HepG2 (cell line): ENCODE measurements around the gene CDK14. TPM values are rescaled to one million over a fixed set of nuclear protein-coding genes. Genes with fewer than 3 reads are reported as not detected.

ENCODE experiments used
- ATAC-seq: fragments of 200-7000 bp; cut with Tn5 transposase; 3 replicates; pipeline ENCODE4 v1.9.1; 2020; ENCODE audit warnings: mild to moderate bottlenecking, moderate library complexity
- BruUV-seq: library from RNA; stranded (reverse); fragments of 400-500 nt; replicated peaks from 2 replicates; lab custom pipeline; 2021; lab: Mats Ljungman, UMichigan
- CTCF ChIA-PET: fragments of 300-600 bp; formaldehyde crosslinking; extraction: SDS; loops from one replicate; lab custom pipeline; 2021; ENCODE audit warnings: low total read pairs, inconsistent platforms, low intra/inter-chr PET ratio; lab: Yijun Ruan, JAX
- POLR2A ChIA-PET: fragments of 350-600 bp; sonication (Branson Sonifier 250); formaldehyde crosslinking; loops from one replicate; lab custom pipeline; 2020; ENCODE audit warnings: antibody characterized with exemption, inconsistent platforms; lab: Yijun Ruan, JAX
- DNase-seq: peaks from one replicate; pipeline ENCODE4 v3.0.0-alpha.2; 2015; ENCODE audit warnings: low spot score
- FAIRE-seq: peaks from 3 replicates; lab custom pipeline; 2011; peaks lifted over from hg19 to GRCh38; lab: Jason Lieb, UNC
- H2AFZ ChIP-seq: one replicate; pipeline ENCODE4 v1.6.1; 2011; ENCODE audit warnings: low read length, inconsistent platforms
- H3K27ac ChIP-seq: fragments of 300-600 bp; 3 replicates; pipeline ENCODE4 v1.8.0; 2011; ENCODE audit warnings: mixed run types, mild to moderate bottlenecking, mixed read lengths, low read length, inconsistent platforms; ENCODE audit not compliant: insufficient read depth; ENCODE audit errors: extremely low read length
- H3K27me3 ChIP-seq, 2 experiments: fragments of 200-600 bp in 1 of 2; 2 replicates in 1 of 2; 3 replicates in 1 of 2; pipeline versions ENCODE4 v1.6.0 to v1.8.0; 2011; ENCODE audit warnings: low read length in 2 of 2, mild to moderate bottlenecking in 2 of 2, moderate library complexity in 2 of 2, inconsistent platforms in 1 of 2; ENCODE audit not compliant: insufficient read depth in 2 of 2, control insufficient read depth in 1 of 2
- H3K36me3 ChIP-seq, 2 experiments: fragments of 200-600 bp in 1 of 2; replicated peaks in 1 of 2; 2 replicates in 1 of 2; 3 replicates in 1 of 2; pipeline versions ENCODE4 v1.5.1 to v1.8.0; 2011; ENCODE audit warnings: low read length in 2 of 2, inconsistent platforms in 1 of 2; ENCODE audit not compliant: insufficient read depth in 2 of 2, control insufficient read depth in 1 of 2
- H3K4me1 ChIP-seq: 2 replicates; pipeline ENCODE4 v1.5.1; 2012; ENCODE audit warnings: low read length, inconsistent platforms; ENCODE audit not compliant: insufficient read depth
- H3K4me2 ChIP-seq: 2 replicates; pipeline ENCODE4 v1.6.0; 2011; ENCODE audit warnings: low read depth, low read length, inconsistent platforms
- H3K4me3 ChIP-seq, 3 experiments: fragments of 200-600 bp in 1 of 3; sonication (generic), shearing (Covaris generic) in 1 of 3; replicated peaks in 1 of 3; 2 replicates each; pipeline ENCODE4 v1.5.1; 2011 to 2016; ENCODE audit warnings: low read length in 3 of 3, inconsistent platforms in 2 of 3, low read depth in 2 of 3, mild to moderate bottlenecking in 2 of 3, control low read depth in 1 of 3, mixed read lengths in 1 of 3; ENCODE audit not compliant: insufficient read depth in 1 of 3
- H3K79me2 ChIP-seq: one replicate; pipeline ENCODE4 v1.6.1; 2011; ENCODE audit warnings: low read length, inconsistent platforms; ENCODE audit not compliant: insufficient read depth
- H3K9ac ChIP-seq: 2 replicates; pipeline ENCODE4 v1.6.0; 2011; ENCODE audit warnings: mild to moderate bottlenecking, low read depth, low read length, inconsistent platforms; ENCODE audit not compliant: insufficient read depth
- H3K9me3 ChIP-seq: 2 replicates; pipeline ENCODE4 v1.5.1; 2012; ENCODE audit warnings: mild to moderate bottlenecking, low read length
- H4K20me1 ChIP-seq: 2 replicates; pipeline ENCODE4 v1.6.0; 2011; ENCODE audit warnings: inconsistent platforms, mild to moderate bottlenecking, low read length, moderate library complexity; ENCODE audit not compliant: insufficient read depth
- ARNTL ChIP-seq: sonication (generic); formaldehyde crosslinking; IDR thresholded peaks from 2 replicates; pipeline ENCODE4 v1.4.0; 2020; ENCODE audit warnings: mild to moderate bottlenecking, missing genetic modification reagents
- ATF4 ChIP-seq, 2 experiments: fragments of 450-650 bp in 1 of 2; sonication (generic) in 1 of 2; formaldehyde crosslinking; IDR thresholded peaks; 2 replicates each; pipeline versions ENCODE4 v1.5.0 to v1.8.0; 2020 to 2022; ENCODE audit warnings: mild to moderate bottlenecking in 1 of 2, missing genetic modification reagents in 1 of 2
- DPF2 ChIP-seq: sonication (generic); formaldehyde crosslinking; IDR thresholded peaks from 2 replicates; pipeline ENCODE4 v1.4.0; 2020; ENCODE audit warnings: mild to moderate bottlenecking, low read depth, missing genetic modification reagents, borderline replicate concordance
- ETS1 ChIP-seq: sonication (generic); formaldehyde crosslinking; IDR thresholded peaks from 2 replicates; pipeline ENCODE4 v1.4.0; 2020; ENCODE audit warnings: missing genetic modification reagents
- HNF4A ChIP-seq: sonication (generic); formaldehyde crosslinking; IDR thresholded peaks from 2 replicates; pipeline ENCODE4 v1.4.0; 2020; ENCODE audit warnings: missing genetic modification reagents
- HNRNPLL ChIP-seq: fragments of 200-400 bp; formaldehyde crosslinking; IDR thresholded peaks from 2 replicates; pipeline ENCODE4 v1.6.1; 2017; ENCODE audit warnings: mild to moderate bottlenecking, low read depth, low read length; ENCODE audit not compliant: poor library complexity, severe bottlenecking
- KLF16 ChIP-seq, 2 experiments: sonication (generic) in 1 of 2; formaldehyde crosslinking in 1 of 2; IDR thresholded peaks; 2 replicates each; pipeline versions ENCODE4 v1.6.1 to v1.8.0; 2016 to 2023; ENCODE audit warnings: missing genetic modification reagents in 2 of 2, missing compliant biosample characterization in 1 of 2
- PAF1 ChIP-seq: IDR thresholded peaks from 2 replicates; pipeline ENCODE4 v1.6.1; 2016; ENCODE audit warnings: missing genetic modification reagents, missing compliant biosample characterization
- PRPF4 ChIP-seq: fragments of 200-400 bp; formaldehyde crosslinking; IDR thresholded peaks from 2 replicates; pipeline ENCODE4 v1.6.1; 2016; ENCODE audit warnings: low read length, low read depth; ENCODE audit not compliant: poor library complexity, severe bottlenecking
- RFXAP ChIP-seq: sonication (generic); formaldehyde crosslinking; IDR thresholded peaks from 2 replicates; pipeline ENCODE4 v1.4.0; 2020; ENCODE audit warnings: missing genetic modification reagents, borderline replicate concordance
- SNRNP70 ChIP-seq: fragments of 200-400 bp; formaldehyde crosslinking; IDR thresholded peaks from 2 replicates; pipeline ENCODE4 v1.6.1; 2017; ENCODE audit warnings: mild to moderate bottlenecking, low read depth, low read length, moderate library complexity
- SPEN ChIP-seq: sonication (generic); formaldehyde crosslinking; IDR thresholded peaks from 2 replicates; pipeline ENCODE4 v1.5.1; 2020; ENCODE audit warnings: low read depth, mild to moderate bottlenecking, missing genetic modification reagents
- TBL1XR1 ChIP-seq: fragments of 150-350 bp; IDR thresholded peaks from 2 replicates; pipeline ENCODE4 v1.6.1; 2014; ENCODE audit warnings: borderline replicate concordance, low read length; ENCODE audit not compliant: partially characterized antibody
- TEF ChIP-seq: sonication (generic); formaldehyde crosslinking; IDR thresholded peaks from 2 replicates; pipeline ENCODE4 v1.5.0; 2020; ENCODE audit warnings: missing genetic modification reagents
- ZBTB21 ChIP-seq: sonication (generic); formaldehyde crosslinking; IDR thresholded peaks from 2 replicates; pipeline ENCODE4 v1.4.0; 2020; ENCODE audit warnings: missing genetic modification reagents
- ZBTB42 ChIP-seq: sonication (generic); formaldehyde crosslinking; IDR thresholded peaks from 2 replicates; pipeline ENCODE4 v1.5.0; 2020; ENCODE audit warnings: mild to moderate bottlenecking, missing genetic modification reagents
- ZNF282 ChIP-seq: fragments of 450-650 bp; IDR thresholded peaks from 2 replicates; pipeline ENCODE4 v1.6.1; 2018; ENCODE audit not compliant: partially characterized antibody
- ZNF878 ChIP-seq: sonication (generic); formaldehyde crosslinking; IDR thresholded peaks from 2 replicates; pipeline ENCODE4 v1.8.1; 2023; ENCODE audit warnings: mild to moderate bottlenecking, missing genetic modification reagents, moderate library complexity
- WGBS: methylation state at CpG from one replicate; pipeline ENCODE4 v1.1.6; 2017; ENCODE audit warnings: low lambda C conversion rate; 5-methylcytosine and 5-hydroxymethylcytosine counted together
- in situ Hi-C: cut with HindIII; loops from 2 replicates; pipeline ENCODE4 v1.10.0; 2017; ENCODE audit warnings: low pct_unique_long_range_greater_than_20kb; ENCODE audit not compliant: extremely low pct_ligation_motif_present
- intact Hi-C: fragments of 100-400 bp; cut with micrococcal nuclease; formaldehyde crosslinking; loops from one replicate; pipeline ENCODE4 v1.10.0; 2022; ENCODE audit not compliant: unreplicated experiment
- polyA plus RNA-seq, 8 experiments: library from polyadenylated mRNA; depleted of rRNA in 3 of 8; stranded (reverse) in 7 of 8; unstranded in 1 of 8; fragments of >200 nt; fragmentation: Illumina TruSeq in 4 of 8; extraction: Trizol in 4 of 8; gene quantifications; 2 replicates each; pipeline versions ENCODE4 v1.2.1 to v1.2.3, GENCODE V29; 2011 to 2016; ENCODE audit warnings: low read depth in 4 of 8, missing spikeins in 1 of 8, mixed read lengths in 1 of 8; ENCODE audit not compliant: insufficient read depth in 1 of 8
- total RNA-seq, 5 experiments: library from RNA; depleted of rRNA; stranded (reverse); fragments of >200 nt; fragmentation: Illumina TruSeq; extraction: Trizol; gene quantifications; 2 replicates each; pipeline ENCODE4 v1.2.3, GENCODE V29; 2016; ENCODE audit warnings: low read depth in 1 of 5
- TF ChIP-seq, protein P1 (sequence below): sonication (generic); formaldehyde crosslinking; IDR thresholded peaks from 2 replicates; pipeline ENCODE4 v1.8.0; 2023; ENCODE audit warnings: mild to moderate bottlenecking, missing genetic modification reagents
- TF ChIP-seq, protein P2 (sequence below): sonication (generic); formaldehyde crosslinking; IDR thresholded peaks from 2 replicates; pipeline ENCODE4 v1.5.1; 2020; ENCODE audit warnings: missing genetic modification reagents, mild to moderate bottlenecking, borderline replicate concordance

Gene CDK14
- total and polyA plus RNA-seq, 2 of the 13 experiments (the other 11 are each of a cell fraction or from before 2014, with no cell fraction given), result 0.26 to 0.71 TPM

DNA sequence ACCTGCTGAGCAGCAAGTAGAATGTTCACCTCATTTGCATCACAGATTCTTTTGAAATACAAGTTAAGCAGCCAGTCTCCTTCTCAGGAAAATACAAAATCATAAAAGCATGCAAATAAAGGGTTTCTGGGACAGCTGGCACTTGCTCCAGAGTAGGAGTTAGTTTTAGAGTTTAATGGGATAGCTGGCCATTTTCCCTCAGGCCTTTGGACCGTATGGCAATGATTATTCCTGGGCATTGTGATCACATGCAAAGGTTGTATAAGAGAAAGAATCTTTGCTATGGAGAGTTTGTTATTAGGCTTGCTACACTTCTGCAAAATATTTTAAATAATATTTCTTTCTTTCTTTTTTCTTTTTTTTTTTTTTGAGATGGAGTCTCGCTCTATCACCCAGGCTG, 240.8 kb downstream of the CDK14 start (continued):
- TF ChIP-seq, protein P1, sequence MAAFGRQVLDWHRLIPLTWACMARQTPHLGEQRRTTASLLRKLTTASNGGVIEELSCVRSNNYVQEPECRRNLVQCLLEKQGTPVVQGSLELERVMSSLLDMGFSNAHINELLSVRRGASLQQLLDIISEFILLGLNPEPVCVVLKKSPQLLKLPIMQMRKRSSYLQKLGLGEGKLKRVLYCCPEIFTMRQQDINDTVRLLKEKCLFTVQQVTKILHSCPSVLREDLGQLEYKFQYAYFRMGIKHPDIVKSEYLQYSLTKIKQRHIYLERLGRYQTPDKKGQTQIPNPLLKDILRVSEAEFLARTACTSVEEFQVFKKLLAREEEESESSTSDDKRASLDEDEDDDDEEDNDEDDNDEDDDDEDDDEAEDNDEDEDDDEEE (CRISPR knock-in tag), result no peak
- no peak for TF ChIP-seq ZNF878 (CRISPR knock-in tag)
- no peak for TF ChIP-seq HNRNPLL
- TF ChIP-seq DPF2, result no peak

- ATAC-seq (no peak), DNase-seq (no peak), FAIRE-seq (no peak)
- CTCF ChIA-PET, result no interaction called here
- intact Hi-C loops (no loop called here), in situ Hi-C loops (no loop called here)
- Histone ChIP-seq H3K27ac (no peak overlapping the region), H3K4me2 (no peak overlapping the region), H3K27me3 (no peaks in the 10 kb centered on the region), H3K36me3 (no peaks in the 10 kb centered on the region), H3K4me1 (no peaks in the 10 kb centered on the region), H3K9ac (no peak overlapping the region), H3K4me3 (no peak overlapping the region), H2AFZ (no peak overlapping the region), H3K79me2 (no peaks in the 10 kb centered on the region), H3K9me3 (peaks cover 7% of the 10 kb centered on the region; the same call in 1 of the 2 replicates), H4K20me1 (no peaks in the 10 kb centered on the region)
- no TSS peak for BruUV-seq
- POLR2A ChIA-PET, result no interaction called here
- WGBS, result 47% methylated on average over 8 of the region's 8 CpGs
- TF ChIP-seq PAF1 (no peak), SNRNP70 (no peak), ARNTL (CRISPR knock-in tag) (no peak), ZBTB21 (CRISPR knock-in tag) (no peak), SPEN (CRISPR knock-in tag) (no peak), ZNF282 (no peak), RFXAP (CRISPR knock-in tag) (no peak), ZBTB42 (CRISPR knock-in tag) (no peak), TBL1XR1 (no peak), KLF16 (CRISPR knock-in tag; IDR thresholded peaks at IDR 0.05) (no peak), PRPF4 (no peak), TEF (CRISPR knock-in tag) (no peak), ETS1 (CRISPR knock-in tag) (no peak), ATF4 (CRISPR knock-in tag; IDR thresholded peaks at IDR 0.05) (no peak), HNF4A (CRISPR knock-in tag) (no peak)
- TF ChIP-seq, protein P2, sequence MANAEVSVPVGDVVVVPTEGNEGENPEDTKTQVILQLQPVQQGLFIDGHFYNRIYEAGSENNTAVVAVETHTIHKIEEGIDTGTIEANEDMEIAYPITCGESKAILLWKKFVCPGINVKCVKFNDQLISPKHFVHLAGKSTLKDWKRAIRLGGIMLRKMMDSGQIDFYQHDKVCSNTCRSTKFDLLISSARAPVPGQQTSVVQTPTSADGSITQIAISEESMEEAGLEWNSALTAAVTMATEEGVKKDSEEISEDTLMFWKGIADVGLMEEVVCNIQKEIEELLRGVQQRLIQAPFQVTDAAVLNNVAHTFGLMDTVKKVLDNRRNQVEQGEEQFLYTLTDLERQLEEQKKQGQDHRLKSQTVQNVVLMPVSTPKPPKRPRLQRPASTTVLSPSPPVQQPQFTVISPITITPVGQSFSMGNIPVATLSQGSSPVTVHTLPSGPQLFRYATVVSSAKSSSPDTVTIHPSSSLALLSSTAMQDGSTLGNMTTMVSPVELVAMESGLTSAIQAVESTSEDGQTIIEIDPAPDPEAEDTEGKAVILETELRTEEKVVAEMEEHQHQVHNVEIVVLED (CRISPR knock-in tag), result no peak
These were observed 242.7 kb downstream of the CDK14 start for GRCh38 chr7:90838799-90839198.
